Hepatocyte (in vitro differentiated cells): ENCODE measurements around the gene KRT86. TPM values are rescaled to one million over a fixed set of nuclear protein-coding genes. Genes with fewer than 3 reads are reported as not detected.

Experiments
- DNase-seq: peaks from one replicate; pipeline ENCODE4 v3.0.0-alpha.2; 2016; ENCODE audit warnings: low spot score
- H2AFZ ChIP-seq: fragments of 200-600 bp; sonication (generic); 2 replicates; pipeline ENCODE4 v1.6.0; 2016; ENCODE audit warnings: antibody characterized with exemption, mild to moderate bottlenecking
- H3K27ac ChIP-seq: fragments of 200-600 bp; sonication (generic); 2 replicates; pipeline ENCODE4 v1.5.1; 2016; ENCODE audit warnings: mild to moderate bottlenecking
- H3K27me3 ChIP-seq: fragments of 200-600 bp; sonication (generic); 2 replicates; pipeline ENCODE4 v1.6.1; 2016
- H3K36me3 ChIP-seq: fragments of 200-600 bp; sonication (generic); replicated peaks from 2 replicates; pipeline ENCODE4 v1.5.1; 2016; ENCODE audit warnings: low read depth; ENCODE audit not compliant: insufficient read depth
- H3K4me1 ChIP-seq: fragments of 200-600 bp; sonication (generic); 2 replicates; pipeline ENCODE4 v1.5.1; 2016; ENCODE audit warnings: mild to moderate bottlenecking, moderate library complexity; ENCODE audit not compliant: insufficient read depth
- H3K4me2 ChIP-seq: fragments of 200-600 bp; sonication (generic); 2 replicates; pipeline ENCODE4 v1.6.0; 2016
- H3K4me3 ChIP-seq: fragments of 200-600 bp; sonication (generic); 2 replicates; pipeline ENCODE4 v1.5.1; 2016; ENCODE audit warnings: mild to moderate bottlenecking
- H3K79me2 ChIP-seq: fragments of 200-600 bp; sonication (generic); 2 replicates; pipeline ENCODE4 v1.6.0; 2017; ENCODE audit warnings: mild to moderate bottlenecking
- H3K9me2 ChIP-seq: fragments of 200-600 bp; sonication (generic); replicated peaks from 2 replicates; pipeline ENCODE4 v1.6.0; 2017; ENCODE audit warnings: mild to moderate bottlenecking; ENCODE audit not compliant: insufficient read depth
- H3K9me3 ChIP-seq: fragments of 200-600 bp; sonication (generic); 2 replicates; pipeline ENCODE4 v1.5.1; 2016; ENCODE audit warnings: low read depth, mild to moderate bottlenecking
- H4K20me1 ChIP-seq: fragments of 200-600 bp; sonication (generic); 2 replicates; pipeline ENCODE4 v1.6.0; 2016; ENCODE audit warnings: mild to moderate bottlenecking; ENCODE audit not compliant: insufficient read depth, poor library complexity, severe bottlenecking
- CTCF ChIP-seq: fragments of 200-600 bp; sonication (generic); IDR thresholded peaks from 2 replicates; pipeline ENCODE4 v1.5.1; 2016; ENCODE audit warnings: antibody characterized with exemption, mild to moderate bottlenecking; ENCODE audit not compliant: poor library complexity
- EZH2 ChIP-seq: fragments of 200-600 bp; sonication (generic); IDR thresholded peaks from 2 replicates; pipeline ENCODE4 v1.6.1; 2016; ENCODE audit warnings: antibody characterized with exemption, mild to moderate bottlenecking, borderline replicate concordance
- EZH2phosphoT487 ChIP-seq: fragments of 200-600 bp; sonication (generic); IDR thresholded peaks from one replicate; pipeline ENCODE4 v1.6.1; 2018; ENCODE audit warnings: antibody characterized with exemption, mild to moderate bottlenecking, low read depth, moderate library complexity; ENCODE audit not compliant: unreplicated experiment, severe bottlenecking
- WGBS: methylation state at CpG from one replicate; pipeline ENCODE4 v1.1.6; 2016; ENCODE audit warnings: low lambda C conversion rate; ENCODE audit errors: missing lambda C conversion rate; 5-methylcytosine and 5-hydroxymethylcytosine counted together
- polyA plus RNA-seq: library from polyadenylated mRNA; unstranded; fragments of >200 nt; fragmentation: Nextera tagmentation; extraction: Ambion mirVana; gene quantifications from 2 replicates; pipeline ENCODE4 v1.2.1, GENCODE V29; 2016
- total RNA-seq: library from RNA; depleted of rRNA; stranded (reverse); fragments of >200 nt; gene quantifications from 2 replicates; pipeline ENCODE4 v1.2.3, GENCODE V29; 2014

Gene KRT86
- total and polyA plus RNA-seq, 2 experiments from 2014 or later, result 0.40 TPM; not detected in 1

- H3K27me3 ChIP-seq, result peaks cover 58% of the 10 kb centered on the region
- no peak overlapping the region for H3K4me2 ChIP-seq
- no peaks in the 10 kb centered on the region for H4K20me1 ChIP-seq
- WGBS, result 76% methylated on average over 7 of the region's 7 CpGs
- no peaks in the 10 kb centered on the region for H3K79me2 ChIP-seq
- no peak for DNase-seq
- no peak overlapping the region for H2AFZ ChIP-seq
- H3K36me3 ChIP-seq, result no peaks in the 10 kb centered on the region
- TF ChIP-seq CTCF (no peak), EZH2phosphoT487 (no peak), EZH2 (no peak)
- H3K4me3 ChIP-seq, result no peak overlapping the region
- no peaks in the 10 kb centered on the region for H3K9me2 ChIP-seq
- H3K4me1 ChIP-seq, result no peaks in the 10 kb centered on the region
- no peaks in the 10 kb centered on the region for H3K9me3 ChIP-seq
- no peak overlapping the region for H3K27ac ChIP-seq
These were observed 19.3 kb upstream of the KRT86 start for GRCh38 chr12:52254965-52255751.

- Histone ChIP-seq H4K20me1 (no peaks in the 10 kb centered on the region), H3K4me1 (no peaks in the 10 kb centered on the region), H3K4me2 (no peak overlapping the region), H3K79me2 (no peaks in the 10 kb centered on the region), H3K4me3 (no peak overlapping the region), H3K27ac (no peak overlapping the region), H2AFZ (no peak overlapping the region), H3K9me2 (no peaks in the 10 kb centered on the region), H3K9me3 (no peaks in the 10 kb centered on the region), H3K27me3 (peaks cover 59% of the 10 kb centered on the region), H3K36me3 (no peaks in the 10 kb centered on the region)
- no peak for DNase-seq
- 86% methylated on average over 9 of the region's 9 CpGs for WGBS
- TF ChIP-seq EZH2 (no peak), EZH2phosphoT487 (no peak), CTCF (no peak)
These were observed 18.4 kb upstream of the KRT86 start for GRCh38 chr12:52255926-52256583.

DNA sequence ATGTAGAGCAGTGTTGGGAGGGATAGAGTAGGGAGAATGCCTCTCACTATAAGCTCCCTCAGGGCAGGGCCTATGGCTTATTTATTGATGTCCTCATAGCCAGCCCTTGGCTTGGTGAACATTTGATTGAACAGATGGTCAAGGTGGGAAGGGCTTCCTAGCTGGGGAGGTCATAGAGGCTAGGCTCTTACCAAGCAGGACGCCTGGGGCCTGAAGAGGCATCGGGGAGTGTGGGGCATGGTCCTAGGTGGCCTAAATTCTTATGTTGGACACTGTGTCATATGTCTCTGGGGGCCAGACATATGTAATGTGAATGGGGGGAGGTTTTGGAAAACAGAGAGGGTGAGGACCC is 17.9 kb upstream of the KRT86 start:
- no peak for TF ChIP-seq EZH2
- TF ChIP-seq CTCF, result no peak
- TF ChIP-seq EZH2phosphoT487, result no peak
- no peak overlapping the region for H2AFZ ChIP-seq
- H3K27me3 ChIP-seq, result peaks cover 59% of the 10 kb centered on the region
- H3K9me2 ChIP-seq, result no peaks in the 10 kb centered on the region
- 69% methylated on average over 2 of the region's 2 CpGs for WGBS
- no peak overlapping the region for H3K4me2 ChIP-seq
- H3K4me3 ChIP-seq, result no peak overlapping the region
- H3K36me3 ChIP-seq, result no peaks in the 10 kb centered on the region
- DNase-seq, result no peak
- no peaks in the 10 kb centered on the region for H3K4me1 ChIP-seq
- H3K79me2 ChIP-seq, result no peaks in the 10 kb centered on the region
- no peak overlapping the region for H3K27ac ChIP-seq
- H3K9me3 ChIP-seq, result no peaks in the 10 kb centered on the region
- no peaks in the 10 kb centered on the region for H4K20me1 ChIP-seq
